Keratinocyte (primary cell): ENCODE results near the gene MAN1A2.

Experiments
- CTCF ChIP-seq, 3 experiments: IDR thresholded peaks in 1 of 3; conservative IDR thresholded peaks in 1 of 3; optimal IDR thresholded peaks in 1 of 3; 2 replicates in 2 of 3; 3 replicates in 1 of 3; pipeline versions ENCODE3 to v1.5.1; 2011; ENCODE audit warnings: low read length in 3 of 3, mild to moderate bottlenecking in 3 of 3, moderate library complexity in 2 of 3, control low read depth in 1 of 3, inconsistent platforms in 1 of 3; ENCODE audit not compliant: insufficient read depth in 2 of 3; ENCODE audit errors: extremely low read depth in 1 of 3
- EZH2 ChIP-seq: IDR thresholded peaks from one replicate; pipeline ENCODE4 v1.6.1; 2012; ENCODE audit warnings: inconsistent platforms, mild to moderate bottlenecking, low read length, moderate library complexity

GRCh38 chr1:117559139-117559538, 191.9 kb downstream of the MAN1A2 start:
- no peak for TF ChIP-seq CTCF (optimal IDR thresholded peaks at IDR 0.05 in 1 of 3, IDR thresholded peaks at IDR 0.05 in 1 of 3, conservative IDR thresholded peaks at IDR 0.05 in 1 of 3; ENCODE audit: extremely low read depth in 1 of 3, insufficient read depth in 2 of 3, low read length in 3 of 3)
- no peak for TF ChIP-seq EZH2
